Retinal pigment epithelial cell (primary cell): ENCODE results near the gene MTCH2.

ENCODE experiments used
- DNase-seq: peaks from one replicate; pipeline ENCODE4 v3.0.0-alpha.2; 2010; ENCODE audit warnings: low read depth
- H3K4me3 ChIP-seq: 2 replicates; pipeline ENCODE4 v1.5.1; 2011; ENCODE audit warnings: mild to moderate bottlenecking, low read length, control low read depth, moderate library complexity
- CTCF ChIP-seq: conservative IDR thresholded peaks from 2 replicates; pipeline ENCODE4 v1.5.1; 2011; ENCODE audit warnings: low read depth, low read length, control low read depth, inconsistent platforms

MTCH2 gene

DNA sequence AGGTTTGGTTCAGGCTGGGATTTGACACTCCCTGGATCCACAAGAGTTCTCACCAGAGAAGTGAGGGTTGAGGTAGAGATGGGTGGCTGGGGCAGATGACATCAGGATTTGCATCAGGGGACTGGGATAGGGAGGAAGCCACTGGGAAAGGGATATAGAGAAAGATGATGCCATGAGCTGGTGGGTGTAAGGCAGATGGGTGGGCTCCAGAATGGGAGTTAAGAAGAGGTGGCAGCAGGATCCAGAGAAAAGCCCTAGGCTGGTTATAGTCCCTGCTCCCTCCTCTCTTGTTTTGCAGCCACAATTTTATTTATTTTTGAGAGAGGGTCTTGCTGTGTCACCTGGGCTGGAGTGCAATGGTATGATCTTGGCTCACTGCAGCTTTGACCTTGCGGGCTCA, 46.4 kb downstream of the MTCH2 start:
- no peak for TF ChIP-seq CTCF
- no peak overlapping the region for H3K4me3 ChIP-seq
- DNase-seq = no peak

DNA sequence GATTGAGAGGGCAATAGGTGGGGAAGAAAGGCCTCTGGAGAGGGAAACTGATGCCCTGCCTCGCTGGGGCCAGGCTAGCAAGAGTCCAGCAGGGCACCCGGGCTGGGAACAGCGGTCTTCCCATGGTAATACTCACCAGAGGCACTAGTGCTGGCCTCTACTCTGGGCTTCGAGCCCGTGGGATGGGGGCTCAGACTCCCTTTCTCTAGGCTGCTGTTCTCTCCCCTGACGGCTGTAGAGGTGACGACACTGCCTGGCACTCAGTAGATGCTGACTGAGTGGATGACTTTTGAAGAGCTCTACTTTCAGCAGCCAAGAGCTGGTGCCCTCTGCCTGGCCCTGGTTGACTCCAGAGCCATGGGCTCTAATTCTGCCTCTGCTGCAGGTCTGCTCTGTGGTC, 47.3 kb downstream of the MTCH2 start:
- TF ChIP-seq CTCF = no peak
- DNase-seq = no peak
- H3K4me3 ChIP-seq = no peak overlapping the region

GRCh38 chr11:47593934-47594855, 48.2 kb downstream of the MTCH2 start, which contains the start of gene C1QTNF4:
Gene C1QTNF4 (minus strand): TSS chr11:47594411. CDS start chr11:47590810, 3,601 bp downstream.
- H3K4me3 ChIP-seq = peak within 1 kb of the TSS; percentile 28
- no peak for DNase-seq
- no peak for TF ChIP-seq CTCF

- H3K4me3 ChIP-seq = peak overlapping the region; percentile 28
- DNase-seq = no peak
- TF ChIP-seq CTCF = no peak
Measured at GRCh38 chr11:47593492-47593933, 48.8 kb downstream of the MTCH2 start.

DNA sequence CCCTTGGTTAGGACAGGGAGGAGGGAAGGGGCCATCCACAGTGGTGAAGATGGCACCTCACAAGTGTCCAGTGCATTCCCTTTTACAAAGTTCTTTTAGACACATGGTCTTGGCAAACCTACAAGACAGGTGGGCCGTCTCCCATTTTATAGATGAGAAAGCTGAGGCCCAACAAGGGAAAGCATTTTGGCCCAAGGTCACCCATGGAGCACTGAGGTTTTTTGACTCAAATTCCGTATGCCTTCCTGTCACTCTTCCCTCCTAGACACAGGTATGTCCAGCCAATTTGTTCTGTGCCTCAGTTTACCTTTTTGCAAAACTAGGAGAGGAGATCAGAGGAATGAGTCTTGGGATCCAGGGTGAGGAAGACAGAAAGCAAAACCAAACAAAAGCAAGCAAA, 49.4 kb downstream of the MTCH2 start:
- DNase-seq = no peak
- no peak overlapping the region for H3K4me3 ChIP-seq
- no peak for TF ChIP-seq CTCF

- H3K4me3 ChIP-seq = no peak overlapping the region
- no peak for DNase-seq
- TF ChIP-seq CTCF = no peak
Measured at GRCh38 chr11:47592251-47592650, 50.1 kb downstream of the MTCH2 start.

DNA sequence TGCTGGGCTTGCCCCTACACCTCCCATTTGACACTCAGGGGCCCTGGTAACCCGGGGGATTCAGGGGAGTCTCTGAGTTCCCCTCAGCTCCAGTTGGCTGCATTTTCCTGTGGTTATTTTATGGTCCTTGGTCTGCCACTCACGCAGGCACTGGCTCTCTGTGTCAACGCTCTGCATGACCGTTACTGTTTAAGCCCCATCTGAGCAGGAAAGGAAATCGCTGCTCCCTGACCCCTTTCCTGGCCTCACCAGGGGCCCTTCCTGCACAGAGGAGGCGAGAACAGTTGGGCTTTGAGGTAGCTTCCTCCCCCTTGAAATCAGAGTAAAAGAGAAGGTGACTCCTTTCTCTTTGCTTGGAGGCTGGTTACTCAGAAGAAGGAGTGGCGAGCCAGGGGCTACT, 50.6 kb downstream of the MTCH2 start:
- no peak for TF ChIP-seq CTCF
- DNase-seq = no peak
- no peak overlapping the region for H3K4me3 ChIP-seq
